ENCODE results near the gene ARHGAP25.

ARHGAP25 gene

GRCh38 chr2:68757081-68757480 is 22.5 kb downstream of the ARHGAP25 start:
- no peaks in the 10 kb centered on the region for H3K36me3 ChIP-seq (ENCODE audit: control insufficient read depth in 1 of 2, insufficient read depth in 2 of 2, low read length in 2 of 2)
- no peak overlapping the region for H3K4me3 ChIP-seq (ENCODE audit: low read depth in 1 of 2, low read length in 2 of 2)
- H3K4me1 ChIP-seq (ENCODE audit: control insufficient read depth in 1 of 2, insufficient read depth in 2 of 2, low read length in 2 of 2) = peaks cover 5 to 6% of the 10 kb centered on the region in 2 donors
- no peaks in the 10 kb centered on the region for H3K27me3 ChIP-seq (ENCODE audit: low read depth, low read length)
- H3K9me3 ChIP-seq (ENCODE audit: control insufficient read depth in 1 of 2, low read length in 2 of 2) = no peaks in the 10 kb centered on the region
- no peak overlapping the region for H3K27ac ChIP-seq (ENCODE audit: low read length)

- H3K9me3 ChIP-seq (ENCODE audit: control insufficient read depth in 1 of 2, low read length in 2 of 2) = no peaks in the 10 kb centered on the region
- H3K4me1 ChIP-seq (ENCODE audit: control insufficient read depth in 1 of 2, insufficient read depth in 2 of 2, low read length in 2 of 2) = peaks cover 10 to 23% of the 10 kb centered on the region in 2 donors
- H3K36me3 ChIP-seq (ENCODE audit: control insufficient read depth in 1 of 2, insufficient read depth in 2 of 2, low read length in 2 of 2) = no peaks in the 10 kb centered on the region
- H3K27ac ChIP-seq (ENCODE audit: low read length) = peak overlapping the region; percentile 30
- H3K4me3 ChIP-seq (ENCODE audit: low read depth in 1 of 2, low read length in 2 of 2) = no peak overlapping the region
- H3K27me3 ChIP-seq (ENCODE audit: low read depth, low read length) = no peaks in the 10 kb centered on the region
Measured at GRCh38 chr2:68762100-68762499, 27.5 kb downstream of the ARHGAP25 start.

DNA sequence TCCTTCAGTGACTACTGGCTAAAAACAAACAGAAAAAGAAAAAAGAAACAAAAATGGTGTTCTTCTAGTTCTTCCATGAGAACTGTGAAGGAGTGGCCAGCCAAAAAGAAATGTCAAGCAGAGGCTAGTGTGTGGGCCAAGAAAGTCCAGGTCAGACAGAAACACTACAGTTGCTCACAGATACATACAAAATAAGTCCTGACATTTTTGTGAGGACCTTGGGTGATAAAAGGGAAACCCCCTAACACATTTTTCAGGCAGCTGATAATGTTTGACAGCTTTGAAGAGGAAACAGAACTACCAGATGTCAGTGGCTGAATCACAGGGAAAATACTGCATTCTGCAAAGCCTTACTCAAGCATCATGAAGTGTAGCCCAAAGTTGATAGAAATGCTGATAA is 28.1 kb downstream of the ARHGAP25 start:
- Histone ChIP-seq H3K27ac (ENCODE audit: low read length) (peak overlapping the region; percentile 30), H3K36me3 (ENCODE audit: control insufficient read depth in 1 of 2, insufficient read depth in 2 of 2, low read length in 2 of 2) (no peaks in the 10 kb centered on the region), H3K4me1 (ENCODE audit: control insufficient read depth in 1 of 2, insufficient read depth in 2 of 2, low read length in 2 of 2) (peaks cover 10 to 23% of the 10 kb centered on the region in 2 donors), H3K27me3 (ENCODE audit: low read depth, low read length) (no peaks in the 10 kb centered on the region), H3K9me3 (ENCODE audit: control insufficient read depth in 1 of 2, low read length in 2 of 2) (no peaks in the 10 kb centered on the region), H3K4me3 (ENCODE audit: low read depth in 1 of 2, low read length in 2 of 2) (no peak overlapping the region)

GRCh38 chr2:68764041-68764805 is 29.6 kb downstream of the ARHGAP25 start:
- H3K27me3 ChIP-seq (ENCODE audit: low read depth, low read length) = no peaks in the 10 kb centered on the region
- H3K4me1 ChIP-seq (ENCODE audit: control insufficient read depth in 1 of 2, insufficient read depth in 2 of 2, low read length in 2 of 2) = peaks cover 10 to 23% of the 10 kb centered on the region in 2 donors
- H3K9me3 ChIP-seq (ENCODE audit: control insufficient read depth in 1 of 2, low read length in 2 of 2) = no peaks in the 10 kb centered on the region
- peak overlapping the region; percentile 8 to 48 for H3K4me3 ChIP-seq (ENCODE audit: low read depth in 1 of 2, low read length in 2 of 2)
- no peaks in the 10 kb centered on the region for H3K36me3 ChIP-seq (ENCODE audit: control insufficient read depth in 1 of 2, insufficient read depth in 2 of 2, low read length in 2 of 2)
- H3K27ac ChIP-seq (ENCODE audit: low read length) = peak overlapping the region; percentile 56

- H3K9me3 ChIP-seq (ENCODE audit: control insufficient read depth in 1 of 2, low read length in 2 of 2) = no peaks in the 10 kb centered on the region
- H3K4me3 ChIP-seq (ENCODE audit: low read depth in 1 of 2, low read length in 2 of 2) = peak overlapping the region; percentile 8 to 48
- H3K4me1 ChIP-seq (ENCODE audit: control insufficient read depth in 1 of 2, insufficient read depth in 2 of 2, low read length in 2 of 2) = peaks cover 10 to 23% of the 10 kb centered on the region in 2 donors
- H3K27ac ChIP-seq (ENCODE audit: low read length) = peak overlapping the region; percentile 56
- H3K27me3 ChIP-seq (ENCODE audit: low read depth, low read length) = no peaks in the 10 kb centered on the region
- no peaks in the 10 kb centered on the region for H3K36me3 ChIP-seq (ENCODE audit: control insufficient read depth in 1 of 2, insufficient read depth in 2 of 2, low read length in 2 of 2)
Measured at GRCh38 chr2:68764806-68765311, 30.2 kb downstream of the ARHGAP25 start.

GRCh38 chr2:68765739-68766375 is 31.2 kb downstream of the ARHGAP25 start:
- Histone ChIP-seq H3K27ac (ENCODE audit: low read length) (peak overlapping the region; percentile 53), H3K36me3 (ENCODE audit: control insufficient read depth in 1 of 2, insufficient read depth in 2 of 2, low read length in 2 of 2) (no peaks in the 10 kb centered on the region), H3K4me3 (ENCODE audit: low read depth in 1 of 2, low read length in 2 of 2) (no peak overlapping the region), H3K27me3 (ENCODE audit: low read depth, low read length) (no peaks in the 10 kb centered on the region), H3K4me1 (ENCODE audit: control insufficient read depth in 1 of 2, insufficient read depth in 2 of 2, low read length in 2 of 2) (peaks cover 14 to 23% of the 10 kb centered on the region in 2 donors), H3K9me3 (ENCODE audit: control insufficient read depth in 1 of 2, low read length in 2 of 2) (no peaks in the 10 kb centered on the region)

GRCh38 chr2:68766376-68766845 is 31.8 kb downstream of the ARHGAP25 start:
- Histone ChIP-seq H3K4me1 (ENCODE audit: control insufficient read depth in 1 of 2, insufficient read depth in 2 of 2, low read length in 2 of 2) (peaks cover 19 to 28% of the 10 kb centered on the region in 2 donors), H3K4me3 (ENCODE audit: low read depth in 1 of 2, low read length in 2 of 2) (no peak overlapping the region), H3K27me3 (ENCODE audit: low read depth, low read length) (no peaks in the 10 kb centered on the region), H3K36me3 (ENCODE audit: control insufficient read depth in 1 of 2, insufficient read depth in 2 of 2, low read length in 2 of 2) (no peaks in the 10 kb centered on the region), H3K9me3 (ENCODE audit: control insufficient read depth in 1 of 2, low read length in 2 of 2) (no peaks in the 10 kb centered on the region), H3K27ac (ENCODE audit: low read length) (peak overlapping the region; percentile 53)

GRCh38 chr2:68767031-68767961 is 32.7 kb downstream of the ARHGAP25 start:
- no peak overlapping the region for H3K4me3 ChIP-seq (ENCODE audit: low read depth in 1 of 2, low read length in 2 of 2)
- no peaks in the 10 kb centered on the region for H3K36me3 ChIP-seq (ENCODE audit: control insufficient read depth in 1 of 2, insufficient read depth in 2 of 2, low read length in 2 of 2)
- H3K27ac ChIP-seq (ENCODE audit: low read length) = peak overlapping the region; percentile 53
- no peaks in the 10 kb centered on the region for H3K27me3 ChIP-seq (ENCODE audit: low read depth, low read length)
- no peaks in the 10 kb centered on the region for H3K9me3 ChIP-seq (ENCODE audit: control insufficient read depth in 1 of 2, low read length in 2 of 2)
- H3K4me1 ChIP-seq (ENCODE audit: control insufficient read depth in 1 of 2, insufficient read depth in 2 of 2, low read length in 2 of 2) = peaks cover 24 to 34% of the 10 kb centered on the region in 2 donors

DNA sequence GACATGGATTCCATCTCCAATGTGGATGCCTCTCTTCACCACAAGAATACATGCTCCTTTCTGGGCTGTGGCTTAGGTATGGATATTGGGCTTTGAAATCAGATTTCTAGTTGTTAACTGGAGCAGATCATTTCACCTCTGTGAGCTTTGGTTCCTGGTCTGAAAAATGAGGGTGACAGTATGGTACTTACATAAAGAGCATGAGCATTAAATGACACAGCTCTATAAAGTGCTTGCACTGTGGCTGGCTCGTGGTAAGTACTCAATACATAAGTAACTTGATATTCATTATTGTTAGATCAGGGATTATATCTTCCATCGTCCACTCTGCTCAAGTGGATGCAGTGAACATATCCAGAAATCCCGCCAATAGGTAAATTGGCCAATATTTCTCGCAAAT is 33.4 kb downstream of the ARHGAP25 start:
- H3K36me3 ChIP-seq (ENCODE audit: control insufficient read depth in 1 of 2, insufficient read depth in 2 of 2, low read length in 2 of 2) = no peaks in the 10 kb centered on the region
- no peak overlapping the region for H3K27ac ChIP-seq (ENCODE audit: low read length)
- no peak overlapping the region for H3K4me3 ChIP-seq (ENCODE audit: low read depth in 1 of 2, low read length in 2 of 2)
- peaks cover 19 to 28% of the 10 kb centered on the region in 2 donors for H3K4me1 ChIP-seq (ENCODE audit: control insufficient read depth in 1 of 2, insufficient read depth in 2 of 2, low read length in 2 of 2)
- H3K9me3 ChIP-seq (ENCODE audit: control insufficient read depth in 1 of 2, low read length in 2 of 2) = no peaks in the 10 kb centered on the region
- no peaks in the 10 kb centered on the region for H3K27me3 ChIP-seq (ENCODE audit: low read depth, low read length)

- no peak overlapping the region for H3K4me3 ChIP-seq (ENCODE audit: low read depth in 1 of 2, low read length in 2 of 2)
- H3K36me3 ChIP-seq (ENCODE audit: control insufficient read depth in 1 of 2, insufficient read depth in 2 of 2, low read length in 2 of 2) = no peaks in the 10 kb centered on the region
- no peaks in the 10 kb centered on the region for H3K9me3 ChIP-seq (ENCODE audit: control insufficient read depth in 1 of 2, low read length in 2 of 2)
- peaks cover 19 to 23% of the 10 kb centered on the region in 2 donors for H3K4me1 ChIP-seq (ENCODE audit: control insufficient read depth in 1 of 2, insufficient read depth in 2 of 2, low read length in 2 of 2)
- H3K27ac ChIP-seq (ENCODE audit: low read length) = no peak overlapping the region
- H3K27me3 ChIP-seq (ENCODE audit: low read depth, low read length) = no peaks in the 10 kb centered on the region
Measured at GRCh38 chr2:68768461-68768860, 33.9 kb downstream of the ARHGAP25 start.

DNA sequence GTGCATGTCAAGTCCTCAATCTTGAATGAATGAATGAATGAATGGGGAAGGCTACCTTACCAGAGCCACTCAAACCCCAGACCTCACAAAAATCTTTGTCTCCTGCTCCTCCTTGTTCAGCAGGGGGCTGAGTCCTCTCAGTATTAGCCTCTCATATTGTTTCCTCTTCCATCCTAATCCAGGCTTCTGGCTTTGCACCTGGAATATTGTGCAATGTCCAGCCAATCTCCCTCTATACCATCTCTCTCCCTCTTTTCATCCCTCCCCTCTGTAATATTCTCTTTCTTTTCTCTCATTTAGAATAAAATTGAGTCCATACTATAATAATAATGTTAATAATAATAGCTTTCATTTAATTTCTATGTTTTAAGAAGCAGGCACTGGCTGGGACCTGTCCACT is 34.3 kb downstream of the ARHGAP25 start:
- Histone ChIP-seq H3K4me3 (ENCODE audit: low read depth in 1 of 2, low read length in 2 of 2) (no peak overlapping the region), H3K9me3 (ENCODE audit: control insufficient read depth in 1 of 2, low read length in 2 of 2) (no peaks in the 10 kb centered on the region), H3K27me3 (ENCODE audit: low read depth, low read length) (no peaks in the 10 kb centered on the region), H3K27ac (ENCODE audit: low read length) (no peak overlapping the region), H3K36me3 (ENCODE audit: control insufficient read depth in 1 of 2, insufficient read depth in 2 of 2, low read length in 2 of 2) (no peaks in the 10 kb centered on the region), H3K4me1 (ENCODE audit: control insufficient read depth in 1 of 2, insufficient read depth in 2 of 2, low read length in 2 of 2) (peaks cover 19 to 22% of the 10 kb centered on the region in 2 donors)

Data from muscle layer of duodenum (tissue), 2 donors.